ENCODE results near the gene CCDC191. TPM values are rescaled to one million over a fixed set of nuclear protein-coding genes. Genes with fewer than 3 reads are reported as not detected.

The CCDC191 gene
- polyA plus RNA-seq, 3 donors from 2014 or later, result 0.67 to 2.9 TPM; not detected in 1

GRCh38 chr3:114034787-114035545 is 21.4 kb downstream of the CCDC191 start:
- Mint-ChIP-seq H3K27me3 (ENCODE audit: low read depth in 3 of 3) (peaks cover 0 to 1% (median 0%) of the 10 kb centered on the region in 3 donors), H3K9me3 (no peaks in the 10 kb centered on the region), H3K4me1 (no peaks in the 10 kb centered on the region), H3K4me3 (no peak overlapping the region), H3K27ac (no peak overlapping the region), H3K36me3 (peaks cover 3 to 34% (median 17%) of the 10 kb centered on the region in 3 donors)
- no peak for DNase-seq

DNA sequence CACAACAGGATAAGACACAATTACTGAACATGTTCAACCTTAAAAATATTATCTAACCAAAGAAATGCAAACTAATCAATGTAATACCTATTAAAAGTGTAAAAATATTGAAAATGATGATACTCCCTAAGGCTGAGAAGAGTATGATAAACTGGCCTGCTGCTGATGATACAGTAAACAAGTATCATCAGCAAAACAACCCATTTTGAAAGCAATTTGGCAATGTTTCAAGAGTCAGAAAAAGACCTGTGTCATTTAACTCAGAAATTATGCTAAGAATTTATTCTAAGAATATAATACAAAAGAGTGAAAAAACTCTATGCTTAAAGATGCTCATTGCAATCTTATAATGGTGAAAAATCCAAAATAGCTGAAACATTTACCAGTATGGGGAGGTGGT is 22.1 kb downstream of the CCDC191 start:
- H3K4me1 Mint-ChIP-seq, result no peaks in the 10 kb centered on the region
- peaks cover 0 to 1% (median 0%) of the 10 kb centered on the region in 3 donors for H3K27me3 Mint-ChIP-seq (ENCODE audit: low read depth in 3 of 3)
- H3K9me3 Mint-ChIP-seq, result no peaks in the 10 kb centered on the region
- H3K4me3 Mint-ChIP-seq, result no peak overlapping the region
- peaks cover 3 to 34% (median 17%) of the 10 kb centered on the region in 3 donors for H3K36me3 Mint-ChIP-seq
- DNase-seq, result no peak
- H3K27ac Mint-ChIP-seq, result no peak overlapping the region

DNA sequence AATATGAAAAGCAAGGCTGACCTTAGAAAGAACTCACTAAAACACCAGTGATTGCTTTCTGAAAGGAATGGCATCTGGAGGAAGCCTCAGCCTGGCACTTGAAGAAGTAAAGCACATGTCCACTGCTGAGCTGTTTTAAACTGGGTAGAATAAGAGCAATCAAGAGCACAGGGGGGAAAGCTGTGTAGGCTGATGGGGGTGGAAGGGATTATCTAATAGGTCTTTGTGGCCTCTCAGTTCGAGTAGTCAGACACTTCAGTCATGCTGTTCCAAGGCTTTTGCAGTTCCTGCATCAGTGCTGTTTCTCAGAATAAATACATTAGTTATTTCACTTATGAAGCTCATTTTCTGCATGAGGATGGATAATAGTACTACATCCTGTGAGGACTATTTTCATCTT is 22.6 kb downstream of the CCDC191 start:
- H3K4me3 Mint-ChIP-seq, result no peak overlapping the region
- no peaks in the 10 kb centered on the region for H3K4me1 Mint-ChIP-seq
- peaks cover 3 to 33% (median 17%) of the 10 kb centered on the region in 3 donors for H3K36me3 Mint-ChIP-seq
- DNase-seq, result no peak
- peaks cover 0 to 1% (median 0%) of the 10 kb centered on the region in 3 donors for H3K27me3 Mint-ChIP-seq (ENCODE audit: low read depth in 3 of 3)
- H3K9me3 Mint-ChIP-seq, result no peaks in the 10 kb centered on the region
- H3K27ac Mint-ChIP-seq, result peak overlapping the region in 1 of 6 donors; percentile 58

DNA sequence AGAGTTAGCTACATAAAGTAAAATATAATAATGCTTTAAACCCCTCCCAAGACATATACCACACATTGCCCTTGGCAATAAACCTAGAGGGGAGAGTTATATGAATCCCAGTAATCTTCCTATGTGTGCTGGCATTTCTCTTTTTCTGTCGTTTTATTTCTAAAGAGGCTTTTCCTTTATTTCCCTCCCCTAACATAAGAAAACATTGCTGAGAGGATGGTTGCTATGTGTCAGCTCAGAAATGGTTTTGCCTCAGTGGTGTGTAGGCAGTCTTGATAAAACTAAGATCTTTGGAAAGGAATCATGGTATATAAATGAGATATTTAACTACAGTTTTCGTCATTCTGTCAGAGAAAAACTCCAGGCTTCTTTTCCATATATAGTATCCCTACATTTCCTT is 30.0 kb downstream of the CCDC191 start:
- peaks cover 0 to 3% (median 0%) of the 10 kb centered on the region in 3 donors for H3K27me3 Mint-ChIP-seq (ENCODE audit: low read depth in 3 of 3)
- H3K4me3 Mint-ChIP-seq, result no peak overlapping the region
- H3K27ac Mint-ChIP-seq, result no peak overlapping the region
- H3K4me1 Mint-ChIP-seq, result no peaks in the 10 kb centered on the region
- peaks cover 0 to 8% (median 4%) of the 10 kb centered on the region in 3 donors for H3K36me3 Mint-ChIP-seq
- H3K9me3 Mint-ChIP-seq, result no peaks in the 10 kb centered on the region
- no peak for DNase-seq

DNA sequence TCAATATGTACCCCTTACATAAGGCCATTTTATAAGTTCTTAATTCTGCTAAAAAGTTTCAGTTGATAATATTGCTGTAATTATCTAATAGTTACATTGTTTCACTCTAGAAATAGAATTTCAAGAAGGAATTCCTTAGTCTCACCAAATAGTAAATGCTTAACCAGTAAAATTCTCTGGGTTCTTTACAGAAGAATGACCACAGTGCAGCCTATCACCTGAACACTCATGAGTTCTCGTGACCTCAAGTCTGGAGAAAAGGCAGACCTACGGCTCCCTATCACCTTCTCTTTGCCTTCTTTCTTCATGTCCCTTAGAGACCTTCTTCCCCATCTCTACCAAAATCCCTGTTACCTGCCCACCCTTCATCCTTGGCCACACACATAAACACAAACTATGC is 30.9 kb downstream of the CCDC191 start:
- Mint-ChIP-seq H3K27ac (no peak overlapping the region), H3K27me3 (ENCODE audit: low read depth in 3 of 3) (peaks cover 0 to 3% (median 0%) of the 10 kb centered on the region in 3 donors), H3K4me1 (no peaks in the 10 kb centered on the region), H3K36me3 (peaks cover 0 to 6% (median 4%) of the 10 kb centered on the region in 3 donors), H3K9me3 (no peaks in the 10 kb centered on the region), H3K4me3 (no peak overlapping the region)
- DNase-seq, result no peak

GRCh38 chr3:114022145-114022802 is 34.1 kb downstream of the CCDC191 start:
- H3K27me3 Mint-ChIP-seq (ENCODE audit: low read depth in 3 of 3), result peaks cover 0 to 3% (median 0%) of the 10 kb centered on the region in 3 donors
- H3K4me1 Mint-ChIP-seq, result no peaks in the 10 kb centered on the region
- no peaks in the 10 kb centered on the region for H3K9me3 Mint-ChIP-seq
- no peak for DNase-seq
- no peak overlapping the region for H3K27ac Mint-ChIP-seq
- peaks cover 0 to 10% (median 8%) of the 10 kb centered on the region in 3 donors for H3K36me3 Mint-ChIP-seq
- no peak overlapping the region for H3K4me3 Mint-ChIP-seq

DNA sequence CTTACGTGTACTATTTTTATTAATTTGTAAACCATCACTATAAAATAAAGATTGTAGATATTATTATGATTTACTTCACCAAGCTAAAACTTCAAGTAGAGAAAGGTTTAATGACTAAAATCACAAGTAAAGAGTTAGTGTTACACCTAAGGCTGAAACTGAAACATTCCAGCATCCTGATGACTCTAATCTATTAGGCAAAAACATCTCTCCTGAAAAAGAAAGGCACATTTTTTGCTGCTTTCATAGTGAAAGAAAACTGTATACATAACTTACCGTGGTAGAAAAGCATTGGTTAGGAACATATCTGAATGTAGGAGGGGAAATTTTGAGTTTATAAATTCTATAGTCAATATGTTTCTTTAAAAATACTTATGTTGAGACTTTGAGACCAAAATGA is 35.4 kb downstream of the CCDC191 start:
- H3K36me3 Mint-ChIP-seq, result peaks cover 0 to 10% (median 8%) of the 10 kb centered on the region in 3 donors
- H3K4me1 Mint-ChIP-seq, result no peaks in the 10 kb centered on the region

DNA sequence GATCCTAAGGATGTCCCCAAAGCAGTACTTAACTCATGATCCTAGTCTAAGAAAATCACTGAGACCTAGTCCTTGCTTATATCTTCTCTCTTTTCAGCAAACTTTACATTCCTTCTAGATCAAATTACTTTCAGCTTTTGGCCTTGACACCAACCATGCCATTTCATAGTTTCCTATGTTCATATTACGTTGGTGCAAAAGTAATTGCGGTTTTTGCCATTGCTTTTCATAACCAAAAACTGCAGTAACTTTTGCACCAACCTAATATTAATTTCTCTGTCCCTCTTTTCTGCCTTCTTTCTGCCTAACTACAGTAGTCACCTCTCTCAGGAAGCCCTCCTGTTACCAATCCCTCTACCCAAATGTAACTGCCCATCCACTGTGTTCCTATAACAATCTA is 36.8 kb downstream of the CCDC191 start:
- Mint-ChIP-seq H3K4me1 (no peaks in the 10 kb centered on the region), H3K36me3 (peaks cover 0 to 11% (median 7%) of the 10 kb centered on the region in 3 donors), H3K27ac (no peak overlapping the region), H3K9me3 (no peaks in the 10 kb centered on the region), H3K27me3 (ENCODE audit: low read depth in 3 of 3) (no peaks in the 10 kb centered on the region), H3K4me3 (no peak overlapping the region)
- DNase-seq, result no peak

More for the DNA sequence above, 35.4 kb downstream of the CCDC191 start:
- no peak overlapping the region for H3K27ac Mint-ChIP-seq
- H3K27me3 Mint-ChIP-seq (ENCODE audit: low read depth in 3 of 3), result no peaks in the 10 kb centered on the region
- H3K4me3 Mint-ChIP-seq, result no peak overlapping the region
- DNase-seq, result no peak
- H3K9me3 Mint-ChIP-seq, result no peaks in the 10 kb centered on the region

DNA sequence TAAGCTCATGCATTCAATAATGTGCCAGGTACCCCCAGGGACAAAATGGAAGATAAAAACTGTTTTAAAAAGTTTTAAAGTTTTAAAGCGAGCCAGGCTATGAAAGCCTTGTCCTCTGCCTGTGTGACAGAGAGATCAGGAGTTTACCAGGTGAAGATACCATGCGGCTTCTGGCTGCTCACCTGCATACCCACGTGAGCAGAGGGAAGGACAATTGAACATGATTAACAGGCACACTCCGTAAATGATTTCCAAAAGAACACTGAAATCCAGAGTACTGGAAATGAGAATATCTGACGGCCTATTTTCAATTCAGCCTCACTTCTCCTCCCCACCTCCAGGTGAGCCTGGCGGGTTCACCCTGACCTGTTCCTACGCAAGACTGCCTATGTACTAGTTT is 42.1 kb downstream of the CCDC191 start:
- DNase-seq, result no peak
- H3K27ac Mint-ChIP-seq, result peak overlapping the region in 1 of 6 donors; percentile 32

DNA sequence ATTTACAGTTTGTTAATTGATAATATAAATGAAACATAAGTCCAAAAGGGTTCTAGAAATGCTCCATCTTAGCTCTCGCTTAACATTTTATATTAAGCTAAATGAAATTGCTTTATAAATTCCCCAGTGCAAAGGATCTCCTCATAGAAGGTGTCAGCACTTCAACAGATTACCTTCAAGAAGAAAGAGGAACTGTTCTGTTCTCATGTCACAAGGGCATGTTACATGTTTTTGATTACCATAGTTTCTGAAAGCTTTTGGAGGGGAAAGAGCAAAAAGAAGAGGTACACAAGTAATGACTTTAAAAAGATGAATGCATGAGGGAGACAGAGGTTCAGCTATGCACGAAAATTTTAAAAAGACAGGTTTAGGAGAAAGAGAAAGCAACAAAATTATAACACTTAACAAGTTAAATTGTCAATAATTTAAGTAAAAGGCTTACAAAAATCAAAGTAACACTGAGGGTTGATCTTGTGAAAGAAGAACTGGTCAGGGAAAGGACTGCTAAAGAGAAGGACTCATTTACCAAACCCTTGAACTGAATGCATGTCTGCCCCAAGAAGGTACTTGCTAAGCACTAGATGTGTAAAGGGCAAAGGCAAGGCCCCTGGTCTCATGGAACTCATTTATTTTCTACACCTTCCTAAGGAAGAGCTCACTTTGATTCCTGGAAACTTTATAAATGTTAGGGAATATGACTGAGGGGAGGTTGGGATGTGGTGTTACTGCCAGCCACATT is 45.1 kb downstream of the CCDC191 start:
- no peak overlapping the region for H3K4me3 Mint-ChIP-seq
- no peaks in the 10 kb centered on the region for H3K9me3 Mint-ChIP-seq
- no peak for DNase-seq
- H3K36me3 Mint-ChIP-seq, result peaks cover 0 to 8% (median 6%) of the 10 kb centered on the region in 3 donors
- no peaks in the 10 kb centered on the region for H3K27me3 Mint-ChIP-seq (ENCODE audit: low read depth in 3 of 3)
- H3K4me1 Mint-ChIP-seq, result no peaks in the 10 kb centered on the region
- no peak overlapping the region for H3K27ac Mint-ChIP-seq

More for the DNA sequence above, 42.1 kb downstream of the CCDC191 start:
- Mint-ChIP-seq H3K27me3 (ENCODE audit: low read depth in 3 of 3) (no peaks in the 10 kb centered on the region), H3K9me3 (no peaks in the 10 kb centered on the region), H3K4me3 (no peak overlapping the region), H3K36me3 (peaks cover 0 to 11% (median 8%) of the 10 kb centered on the region in 3 donors), H3K4me1 (no peaks in the 10 kb centered on the region)

DNA sequence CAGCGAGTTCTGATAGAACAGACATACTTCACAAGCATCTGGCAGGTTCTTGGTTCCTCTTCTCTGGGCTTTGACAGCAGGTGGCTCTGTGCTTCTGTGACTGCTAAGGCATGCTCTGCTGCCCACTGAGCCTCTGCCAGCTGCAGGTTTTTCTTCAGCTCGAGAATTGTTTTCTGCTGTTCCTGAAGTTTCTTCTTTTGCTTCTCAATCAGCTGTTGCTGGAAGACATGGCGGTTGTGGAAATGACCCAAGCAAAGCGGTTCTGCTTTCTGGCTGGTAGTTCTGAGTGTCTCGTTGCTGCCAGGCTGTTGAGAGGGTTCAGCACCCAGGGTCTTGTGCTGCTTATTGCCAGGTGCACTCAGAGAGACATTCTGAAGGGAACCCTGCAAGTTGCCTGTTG is 50.8 kb downstream of the CCDC191 start:
- Mint-ChIP-seq H3K27ac (no peak overlapping the region), H3K27me3 (ENCODE audit: low read depth in 3 of 3) (no peaks in the 10 kb centered on the region), H3K9me3 (no peaks in the 10 kb centered on the region), H3K36me3 (peaks cover 7 to 19% (median 14%) of the 10 kb centered on the region in 3 donors), H3K4me3 (no peak overlapping the region), H3K4me1 (no peaks in the 10 kb centered on the region)
- no peak for DNase-seq

GRCh38 chr3:113985541-113985940 is 70.8 kb downstream of the CCDC191 start:
- no peaks in the 10 kb centered on the region for H3K4me1 Mint-ChIP-seq
- peaks cover 0 to 2% (median 0%) of the 10 kb centered on the region in 3 donors for H3K27me3 Mint-ChIP-seq (ENCODE audit: low read depth in 3 of 3)
- no peak for DNase-seq
- no peak overlapping the region for H3K27ac Mint-ChIP-seq
- H3K4me3 Mint-ChIP-seq, result no peak overlapping the region
- peaks cover 8 to 32% (median 31%) of the 10 kb centered on the region in 3 donors for H3K36me3 Mint-ChIP-seq
- H3K9me3 Mint-ChIP-seq, result no peaks in the 10 kb centered on the region

- H3K4me1 Mint-ChIP-seq, result no peaks in the 10 kb centered on the region
- H3K4me3 Mint-ChIP-seq, result no peak overlapping the region
Observed at GRCh38 chr3:113983544-113983943, 72.8 kb downstream of the CCDC191 start.

DNA sequence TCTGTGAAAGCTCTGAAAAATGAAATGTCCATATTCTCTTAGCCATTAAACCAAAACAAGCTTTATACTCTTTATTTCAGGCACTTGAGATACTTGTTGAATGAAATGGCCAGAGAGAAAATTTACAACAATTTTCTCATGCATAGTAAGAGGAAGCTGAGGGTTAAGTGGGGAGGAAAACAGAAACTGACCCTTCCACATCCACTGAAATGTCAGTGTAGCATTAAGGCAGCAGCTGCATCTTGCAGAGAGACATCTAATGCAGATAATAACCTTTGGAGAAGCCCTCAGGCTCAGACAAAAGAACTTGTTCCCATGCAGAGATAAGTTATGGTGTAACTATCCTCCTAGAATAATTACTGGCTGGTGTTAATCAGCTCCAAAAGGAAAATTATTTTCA is 74.5 kb downstream of the CCDC191 start:
- DNase-seq, result no peak
- no peak overlapping the region for H3K27ac Mint-ChIP-seq
- H3K9me3 Mint-ChIP-seq, result no peaks in the 10 kb centered on the region
- no peaks in the 10 kb centered on the region for H3K27me3 Mint-ChIP-seq (ENCODE audit: low read depth in 3 of 3)
- no peak overlapping the region for H3K4me3 Mint-ChIP-seq
- H3K4me1 Mint-ChIP-seq, result no peaks in the 10 kb centered on the region
- H3K36me3 Mint-ChIP-seq, result peaks cover 20 to 51% (median 36%) of the 10 kb centered on the region in 3 donors

More at GRCh38 chr3:113983544-113983943, 72.8 kb downstream of the CCDC191 start:
- Mint-ChIP-seq H3K36me3 (peaks cover 15 to 37% (median 36%) of the 10 kb centered on the region in 3 donors), H3K9me3 (no peaks in the 10 kb centered on the region), H3K27ac (no peak overlapping the region), H3K27me3 (ENCODE audit: low read depth in 3 of 3) (no peaks in the 10 kb centered on the region)
- DNase-seq, result no peak

Data from immature natural killer cell (primary cell).